Measurements from ENCODE around the gene NNAT.

Gene NNAT

DNA sequence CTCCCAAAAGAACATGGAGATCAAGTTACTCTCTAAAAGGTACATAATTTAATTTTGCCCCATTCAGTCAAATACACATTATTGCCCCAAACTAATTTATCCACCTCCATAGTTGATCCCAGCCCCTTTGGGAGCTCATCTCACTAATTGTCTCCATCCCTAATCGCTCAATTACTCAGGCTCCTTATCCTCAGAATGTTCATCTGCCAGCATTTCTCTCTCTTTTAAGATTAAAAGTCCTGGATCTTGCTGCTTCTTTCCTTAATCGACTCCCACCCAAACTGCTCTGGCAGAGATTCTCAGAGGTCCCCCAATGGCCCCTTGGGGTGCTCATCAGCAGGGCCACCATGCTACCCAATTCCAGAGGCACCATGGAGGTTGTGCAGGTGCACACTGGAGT lies 18.4 kb upstream of the NNAT start:
- DNase-seq (ENCODE audit: extremely low read depth, low read depth): no peak
- no peak overlapping the region for H3K4me3 ChIP-seq (replicated peaks; ENCODE audit: low read depth, low read length)
- TF ChIP-seq, protein P1, sequence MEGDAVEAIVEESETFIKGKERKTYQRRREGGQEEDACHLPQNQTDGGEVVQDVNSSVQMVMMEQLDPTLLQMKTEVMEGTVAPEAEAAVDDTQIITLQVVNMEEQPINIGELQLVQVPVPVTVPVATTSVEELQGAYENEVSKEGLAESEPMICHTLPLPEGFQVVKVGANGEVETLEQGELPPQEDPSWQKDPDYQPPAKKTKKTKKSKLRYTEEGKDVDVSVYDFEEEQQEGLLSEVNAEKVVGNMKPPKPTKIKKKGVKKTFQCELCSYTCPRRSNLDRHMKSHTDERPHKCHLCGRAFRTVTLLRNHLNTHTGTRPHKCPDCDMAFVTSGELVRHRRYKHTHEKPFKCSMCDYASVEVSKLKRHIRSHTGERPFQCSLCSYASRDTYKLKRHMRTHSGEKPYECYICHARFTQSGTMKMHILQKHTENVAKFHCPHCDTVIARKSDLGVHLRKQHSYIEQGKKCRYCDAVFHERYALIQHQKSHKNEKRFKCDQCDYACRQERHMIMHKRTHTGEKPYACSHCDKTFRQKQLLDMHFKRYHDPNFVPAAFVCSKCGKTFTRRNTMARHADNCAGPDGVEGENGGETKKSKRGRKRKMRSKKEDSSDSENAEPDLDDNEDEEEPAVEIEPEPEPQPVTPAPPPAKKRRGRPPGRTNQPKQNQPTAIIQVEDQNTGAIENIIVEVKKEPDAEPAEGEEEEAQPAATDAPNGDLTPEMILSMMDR (IDR thresholded peaks at IDR 0.05; ENCODE audit: low read depth, low read length, missing control alignments): no peak

DNA sequence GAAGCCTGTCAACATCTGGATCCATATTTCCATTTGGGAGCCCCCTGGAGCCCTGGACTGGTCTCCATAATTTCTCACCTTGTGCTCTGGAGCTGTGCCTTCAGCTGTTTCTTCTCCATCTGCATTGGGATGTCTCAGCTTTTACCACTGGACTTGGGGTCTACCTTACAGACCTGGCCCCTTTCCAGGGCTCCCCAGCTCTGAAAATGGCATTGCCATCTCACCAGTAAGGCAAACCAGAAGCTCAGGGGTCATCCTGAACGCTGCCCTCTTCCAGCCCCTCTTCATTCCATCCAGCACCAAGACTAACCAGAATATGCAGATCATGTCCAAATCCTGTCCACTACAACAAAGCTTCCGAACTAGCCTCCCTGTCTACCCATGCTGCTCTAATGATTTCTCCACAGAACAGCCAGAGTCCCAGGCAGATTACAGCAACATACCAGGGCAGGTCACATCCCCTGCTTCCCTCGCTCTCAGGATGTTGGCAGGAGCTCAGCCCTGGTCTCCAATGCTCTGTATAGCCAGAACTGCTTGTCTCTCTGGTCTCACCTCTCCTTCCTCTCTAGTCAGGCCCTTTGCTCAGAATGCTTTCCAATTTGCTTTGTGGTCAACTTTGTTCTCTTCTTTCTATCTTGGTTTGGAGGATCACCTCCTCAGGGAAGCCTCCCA lies 17.7 kb upstream of the NNAT start:
- no peak for DNase-seq (ENCODE audit: extremely low read depth, low read depth)

GRCh38 chr20:37504404-37505096 lies 16.5 kb upstream of the NNAT start:
- TF ChIP-seq, protein P1 (IDR thresholded peaks at IDR 0.05; ENCODE audit: low read depth, low read length, missing control alignments): no peak
- no peak overlapping the region for H3K4me3 ChIP-seq (replicated peaks; ENCODE audit: low read depth, low read length)
- DNase-seq (ENCODE audit: extremely low read depth, low read depth): no peak

More for the DNA sequence above, 17.7 kb upstream of the NNAT start:
- TF ChIP-seq, protein P1 (IDR thresholded peaks at IDR 0.05; ENCODE audit: low read depth, low read length, missing control alignments): no peak
- H3K4me3 ChIP-seq (replicated peaks; ENCODE audit: low read depth, low read length): no peak overlapping the region

DNA sequence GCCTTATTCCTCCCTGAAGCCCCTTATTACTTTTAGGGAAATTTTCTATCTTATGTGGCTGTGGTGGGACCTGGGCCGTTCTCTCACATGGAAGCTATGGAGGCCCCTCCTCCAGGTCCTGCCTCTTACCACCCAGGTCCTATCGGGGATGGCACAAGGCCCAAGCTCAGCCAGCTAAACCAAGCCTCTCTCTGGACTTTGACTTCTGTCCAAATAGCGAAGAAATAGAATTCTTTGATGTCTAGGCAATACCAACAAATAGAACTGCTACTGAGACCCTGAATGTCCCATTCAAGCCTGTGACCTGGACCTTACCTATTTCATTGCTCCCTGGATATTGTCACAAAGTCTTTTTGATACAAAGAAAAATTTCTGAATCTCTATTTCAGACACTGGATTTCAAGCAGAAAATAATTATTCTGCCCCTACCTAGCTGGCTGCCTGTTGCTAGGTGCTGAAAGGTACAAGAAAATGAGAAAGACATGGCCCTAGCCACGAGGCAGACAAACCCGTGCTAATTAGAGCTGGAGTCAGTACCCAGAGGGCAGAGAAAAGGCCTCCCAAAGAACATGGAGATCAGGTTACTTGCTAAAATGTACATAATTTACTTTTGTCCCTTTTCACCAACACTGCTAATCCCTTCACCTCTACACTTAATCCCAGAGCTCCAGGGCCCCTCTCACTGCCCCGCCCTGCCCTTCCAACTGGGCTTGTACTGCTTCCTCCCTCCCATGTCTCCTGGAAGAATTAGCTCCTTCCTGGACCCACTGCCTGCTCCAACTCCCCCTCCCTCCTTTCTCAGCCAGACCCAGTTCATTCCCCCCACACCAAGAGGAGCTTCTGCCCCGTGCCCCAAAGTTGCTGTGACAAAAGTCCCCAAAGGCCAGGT lies 15.5 kb upstream of the NNAT start:
- TF ChIP-seq, protein P1 (IDR thresholded peaks at IDR 0.05; ENCODE audit: low read depth, low read length, missing control alignments): no peak
- no peak overlapping the region for H3K4me3 ChIP-seq (replicated peaks; ENCODE audit: low read depth, low read length)
- DNase-seq (ENCODE audit: extremely low read depth, low read depth): no peak

GRCh38 chr20:37506152-37506725 lies 14.8 kb upstream of the NNAT start:
- H3K4me3 ChIP-seq (replicated peaks; ENCODE audit: low read depth, low read length): no peak overlapping the region
- TF ChIP-seq, protein P1 (IDR thresholded peaks at IDR 0.05; ENCODE audit: low read depth, low read length, missing control alignments): no peak
- DNase-seq (ENCODE audit: extremely low read depth, low read depth): no peak

DNA sequence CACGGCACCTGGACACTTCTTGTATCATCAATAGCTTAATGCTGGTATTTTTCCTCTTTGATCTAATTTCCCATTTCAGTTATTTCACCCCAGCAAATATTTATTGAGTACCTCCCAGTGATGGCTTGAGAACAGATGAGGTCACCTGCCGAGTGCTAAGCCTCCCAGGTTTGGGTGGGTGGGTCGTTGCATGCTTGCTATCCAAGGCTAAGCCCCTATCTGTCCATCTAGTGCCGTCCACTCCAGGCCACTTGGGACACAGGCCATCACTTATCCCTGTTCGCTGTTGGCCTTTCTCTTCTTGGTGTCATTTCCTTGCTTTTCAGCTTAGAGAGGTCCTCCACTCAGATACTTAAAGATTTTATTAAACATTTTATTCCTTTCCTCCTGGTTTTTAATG lies 10.8 kb upstream of the NNAT start:
- TF ChIP-seq, protein P1 (IDR thresholded peaks at IDR 0.05; ENCODE audit: low read depth, low read length, missing control alignments): no peak
- no peak overlapping the region for H3K4me3 ChIP-seq (replicated peaks; ENCODE audit: low read depth, low read length)
- no peak for DNase-seq (ENCODE audit: extremely low read depth, low read depth)
